ENCODE measurements around the gene SPSB3. TPM values are rescaled to one million over a fixed set of nuclear protein-coding genes. Genes with fewer than 3 reads are reported as not detected.

The SPSB3 gene
- total and polyA plus RNA-seq, 4 donors, result 27.7 to 60.5 (median 37.8) TPM

- TF ChIP-seq CTCF (IDR thresholded peaks at IDR 0.05; ENCODE audit: low read depth, low read length, missing input control), result no peak
These were observed 3.1 kb downstream of the SPSB3 start (continued) for GRCh38 chr16:1779234-1779701.

GRCh38 chr16:1778200-1779179 is 3.9 kb downstream of the SPSB3 start:
- Histone ChIP-seq H3K4me3 (ENCODE audit: low read depth in 1 of 3, low read length in 3 of 3) (no peak overlapping the region), H3K36me3 (ENCODE audit: control insufficient read depth in 4 of 4, insufficient read depth in 3 of 4, low read depth in 1 of 4, low read length in 3 of 4) (peaks cover 0 to 18% (median 10%) of the 10 kb centered on the region in 4 donors), H3K9ac (ENCODE audit: low read depth in 1 of 2, low read length in 2 of 2) (no peak overlapping the region), H3K27me3 (ENCODE audit: control insufficient read depth in 4 of 4, insufficient read depth in 4 of 4, low read length in 3 of 4) (no peaks in the 10 kb centered on the region), H3K9me3 (ENCODE audit: control insufficient read depth in 4 of 4, low read length in 3 of 4) (no peaks in the 10 kb centered on the region), H3K27ac (ENCODE audit: low read depth in 1 of 2, low read length in 2 of 2) (peak overlapping the region; percentile 84 to 87), H3K4me1 (ENCODE audit: control insufficient read depth in 4 of 4, insufficient read depth in 4 of 4, low read length in 3 of 4) (peaks cover 22 to 58% (median 43%) of the 10 kb centered on the region in 4 donors)
- WGBS, result 81% methylated on average over 34 of the region's 34 CpGs
- TF ChIP-seq CTCF (IDR thresholded peaks at IDR 0.05; ENCODE audit: low read depth, low read length, missing input control) (no peak), MAX (IDR thresholded peaks at IDR 0.05) (no peak), JUND (IDR thresholded peaks at IDR 0.05) (no peak), HNF4G (IDR thresholded peaks at IDR 0.05) (no peak), FOXA1 (IDR thresholded peaks at IDR 0.05) (no peak), REST (IDR thresholded peaks at IDR 0.05) (no peak), EGR1 (IDR thresholded peaks at IDR 0.05; ENCODE audit: low read depth in 2 of 2) (no peak)
- DNase-seq (ENCODE audit: low spot score), result no peak

All from liver (tissue), 9 donors.